C4-2B (cell line): ENCODE results near the gene RAD21L1.
"Not testable (repeated sequence)": the region's sequence is repeated elsewhere in the genome, so short reads cannot be mapped to it uniquely, and the experiment has no call there.

ENCODE experiments used
- H3K27ac ChIP-seq: fragments of 450-650 bp; 2 replicates; pipeline ENCODE4 v1.5.1; 2017
- CTCF ChIP-seq: fragments of 450-650 bp; conservative IDR thresholded peaks from 2 replicates; pipeline ENCODE4 v1.5.1; 2017; ENCODE audit warnings: mild to moderate bottlenecking
- ZFX ChIP-seq: fragments of 450-650 bp; IDR thresholded peaks from 2 replicates; pipeline ENCODE4 v1.6.1; 2017

Gene RAD21L1

GRCh38 chr20:1215386-1216170 is 10.3 kb upstream of the RAD21L1 start:
- H3K27ac ChIP-seq: no peak overlapping the region
- TF ChIP-seq ZFX (no peak), CTCF (no peak)

DNA sequence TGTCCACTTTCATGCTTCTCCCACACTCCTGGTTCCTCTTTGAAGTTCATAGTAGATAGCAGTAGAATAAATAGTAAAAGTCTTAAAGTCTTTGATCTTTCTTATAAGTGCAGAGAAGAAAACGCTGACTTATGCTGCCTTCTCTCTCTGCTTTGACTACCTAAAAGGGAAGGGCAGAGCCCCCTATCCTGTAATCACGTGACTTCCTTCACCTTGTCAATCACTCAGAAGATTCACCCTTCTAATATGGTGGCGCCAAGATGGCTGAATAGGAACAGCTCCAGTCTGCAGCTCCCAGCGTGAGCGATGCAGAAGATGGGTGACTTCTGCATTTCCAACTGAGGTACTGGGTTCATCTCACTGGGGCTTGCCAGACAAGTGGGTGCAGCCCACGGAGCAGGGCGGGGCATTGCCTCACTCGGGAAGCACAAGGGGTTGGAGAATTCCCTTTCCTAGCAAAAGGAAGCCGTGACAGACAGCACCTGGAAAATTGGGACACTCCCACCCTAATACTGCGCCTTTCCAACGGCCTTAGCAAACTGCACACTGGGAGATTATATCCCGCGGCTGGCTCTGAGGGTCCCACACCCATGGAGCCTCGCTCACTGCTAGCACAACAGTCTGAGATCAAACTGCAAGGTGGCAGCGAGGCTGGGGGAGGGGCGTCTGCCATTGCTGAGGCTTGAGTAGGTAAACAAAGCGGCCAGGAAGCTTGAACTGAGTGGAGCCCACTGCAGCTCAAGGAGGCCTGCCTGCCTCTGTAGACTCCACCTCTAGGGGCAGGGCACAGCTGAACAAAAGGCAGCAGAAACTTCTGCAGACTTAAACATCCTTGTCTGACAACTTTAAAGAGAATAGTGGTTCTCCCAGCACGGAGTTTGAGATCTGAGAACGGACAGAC is 9.1 kb upstream of the RAD21L1 start:
- not testable (repeated sequence) for H3K27ac ChIP-seq

GRCh38 chr20:1222750-1223149 is 3.1 kb upstream of the RAD21L1 start:
- H3K27ac ChIP-seq: not testable (repeated sequence)

GRCh38 chr20:1224205-1224890 is 1.5 kb upstream of the RAD21L1 start:
- TF ChIP-seq ZFX: no peak
- TF ChIP-seq CTCF: no peak
- no peak overlapping the region for H3K27ac ChIP-seq

DNA sequence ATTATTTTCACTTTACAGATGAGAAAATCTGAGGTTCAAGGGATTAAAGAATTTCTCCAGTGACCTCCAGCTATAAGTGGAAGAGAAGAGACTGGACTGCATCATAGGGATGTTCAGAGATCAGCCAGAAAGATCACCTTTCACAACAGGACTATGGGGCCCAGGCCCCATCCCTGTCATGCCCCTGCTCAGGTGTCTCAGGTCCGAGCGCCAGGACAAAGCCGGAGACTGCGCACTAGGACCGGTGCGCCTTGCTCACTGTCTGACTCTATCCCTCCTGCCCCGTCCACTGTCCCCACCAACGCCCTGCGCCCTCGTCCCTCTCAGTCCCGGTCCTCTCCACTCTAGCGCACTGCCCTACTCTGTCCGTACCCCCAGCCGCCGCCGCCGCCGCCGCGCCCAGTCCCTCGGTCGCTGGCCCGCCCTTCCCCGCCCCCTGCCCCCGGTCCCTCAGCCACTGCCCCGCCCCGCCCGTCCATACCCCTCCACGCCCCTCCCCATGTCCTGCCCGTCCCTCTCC is 521 bp upstream of the RAD21L1 start:
- H3K27ac ChIP-seq: no peak overlapping the region
- no peak for TF ChIP-seq CTCF
- TF ChIP-seq ZFX: no peak

GRCh38 chr20:1229541-1229940 is 3.7 kb downstream of the RAD21L1 start:
- TF ChIP-seq CTCF (no peak), ZFX (no peak)
- H3K27ac ChIP-seq: no peak overlapping the region

- TF ChIP-seq ZFX (no peak), CTCF (no peak)
- H3K27ac ChIP-seq: no peak overlapping the region
Measured at GRCh38 chr20:1232286-1233111, 6.7 kb downstream of the RAD21L1 start.
